Subcutaneous abdominal adipose tissue (tissue), 5 donors: Measurements from ENCODE around the gene TNNI3.

Experiments
- H3K27ac ChIP-seq: one replicate; pipeline ENCODE4 v1.7.0; 2013; ENCODE audit warnings: low read depth, mild to moderate bottlenecking, inconsistent platforms, low read length, moderate library complexity
- H3K27me3 ChIP-seq, 5 donors: one replicate each; pipeline ENCODE4 v1.7.0; 2013; ENCODE audit warnings: low read length in 5 of 5, inconsistent platforms in 1 of 5; ENCODE audit not compliant: control insufficient read depth in 5 of 5, insufficient read depth in 4 of 5
- H3K36me3 ChIP-seq, 5 donors: one replicate each; pipeline ENCODE4 v1.7.0; 2013; ENCODE audit warnings: low read length in 5 of 5; ENCODE audit not compliant: control insufficient read depth in 5 of 5, insufficient read depth in 5 of 5
- H3K4me1 ChIP-seq, 5 donors: one replicate each; pipeline ENCODE4 v1.7.0; 2013; ENCODE audit warnings: low read length in 5 of 5, mild to moderate bottlenecking in 3 of 5, moderate library complexity in 1 of 5; ENCODE audit not compliant: control insufficient read depth in 5 of 5, insufficient read depth in 5 of 5
- H3K4me3 ChIP-seq, 5 donors: one replicate each; pipeline ENCODE4 v1.7.0; 2013; ENCODE audit warnings: low read length in 5 of 5, low read depth in 1 of 5
- H3K9ac ChIP-seq, 5 donors: one replicate each; pipeline ENCODE4 v1.7.0; 2013; ENCODE audit warnings: low read length in 5 of 5, mild to moderate bottlenecking in 4 of 5, moderate library complexity in 3 of 5
- H3K9me3 ChIP-seq, 5 donors: one replicate each; pipeline ENCODE4 v1.7.0; 2013; ENCODE audit warnings: low read length in 5 of 5; ENCODE audit not compliant: control insufficient read depth in 5 of 5
- donor health status: healthy.
- donor health status: healthy.
- donor health status: healthy.
- donor health status: healthy.
- donor health status: healthy.

Gene TNNI3

GRCh38 chr19:55105237-55105636 is 52.3 kb downstream of the TNNI3 start:
- peaks cover 2 to 59% (median 45%) of the 10 kb centered on the region in 5 donors for H3K36me3 ChIP-seq
- no peak overlapping the region for H3K9ac ChIP-seq
- H3K27me3 ChIP-seq = no peaks in the 10 kb centered on the region

DNA sequence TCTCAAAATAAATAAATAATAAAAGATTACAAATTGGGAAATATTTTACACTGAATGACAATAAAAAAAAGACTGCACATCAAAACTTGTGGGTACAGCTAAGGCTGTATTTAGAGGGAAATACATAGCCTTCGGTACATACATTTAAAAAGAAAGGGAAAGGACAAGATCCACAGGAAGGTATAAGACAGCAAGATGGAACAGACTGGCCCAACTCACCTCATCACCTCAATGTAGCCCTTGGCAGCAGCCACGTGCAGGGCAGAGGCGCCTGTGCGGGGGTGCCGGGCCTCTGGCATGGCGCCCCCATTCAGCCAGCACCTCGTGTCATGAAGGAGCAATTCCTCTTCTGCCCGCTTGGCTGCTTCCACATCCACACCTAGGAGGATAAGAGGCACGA is 54.3 kb downstream of the TNNI3 start:
- Histone ChIP-seq H3K9ac (no peak overlapping the region), H3K27me3 (no peaks in the 10 kb centered on the region), H3K4me3 (no peak overlapping the region), H3K4me1 (peaks cover 0 to 7% (median 0%) of the 10 kb centered on the region in 5 donors), H3K9me3 (peaks cover 0 to 4% (median 4%) of the 10 kb centered on the region in 5 donors), H3K36me3 (peaks cover 2 to 63% (median 46%) of the 10 kb centered on the region in 5 donors), H3K27ac (no peak overlapping the region)

More at GRCh38 chr19:55105237-55105636, 52.3 kb downstream of the TNNI3 start:
- Histone ChIP-seq H3K9me3 (peaks cover 0 to 4% (median 4%) of the 10 kb centered on the region in 5 donors), H3K4me1 (no peaks in the 10 kb centered on the region), H3K4me3 (no peak overlapping the region), H3K27ac (no peak overlapping the region)
